Measurements from ENCODE around the gene COL4A1.

COL4A1 gene

DNA sequence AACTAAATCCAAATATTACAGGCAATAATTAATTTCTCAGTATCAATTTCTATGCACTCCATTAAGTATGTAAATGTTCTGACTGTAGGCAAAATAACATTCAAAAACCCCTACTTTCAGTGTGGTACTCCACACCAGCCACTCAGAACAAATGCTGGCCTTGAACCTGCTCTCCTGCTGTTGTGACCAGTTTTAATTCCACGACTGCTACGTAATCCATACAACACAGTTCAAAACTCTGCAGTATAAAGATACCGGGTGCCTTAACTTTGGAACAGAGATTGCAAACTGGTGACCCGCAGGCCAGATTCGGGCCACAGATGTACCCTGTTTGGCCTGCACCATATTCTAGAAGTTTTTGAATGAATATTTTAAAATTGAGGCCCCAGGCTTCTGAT is 30.4 kb downstream of the COL4A1 start:
- no peak for DNase-seq (ENCODE audit: low read depth, low spot score)

GRCh38 chr13:110275931-110276552 is 30.9 kb downstream of the COL4A1 start:
- no peak for DNase-seq (ENCODE audit: low read depth, low spot score)

GRCh38 chr13:110274687-110275086 is 32.3 kb downstream of the COL4A1 start:
- no peak for DNase-seq (ENCODE audit: low read depth, low spot score)

DNA sequence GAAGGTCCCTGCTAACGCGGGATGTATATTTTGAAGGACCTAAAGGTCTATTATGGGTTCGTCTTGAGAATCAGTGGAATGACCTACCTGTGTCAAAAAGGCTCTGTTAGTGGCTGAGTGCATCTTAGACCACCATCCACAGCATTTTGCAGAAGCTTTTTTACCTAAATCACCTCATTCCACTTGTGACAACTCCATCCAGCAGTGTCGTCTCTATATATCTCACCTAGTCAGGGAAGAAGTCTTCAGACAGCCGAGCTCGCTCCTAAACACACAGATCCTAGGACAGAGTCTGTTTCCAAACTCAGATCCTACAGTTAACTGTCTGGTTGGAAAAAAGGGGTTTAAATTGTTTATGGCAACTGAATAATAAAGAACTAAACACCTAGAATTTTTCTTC is 33.7 kb downstream of the COL4A1 start:
- no peak for DNase-seq (ENCODE audit: low read depth, low spot score)

DNA sequence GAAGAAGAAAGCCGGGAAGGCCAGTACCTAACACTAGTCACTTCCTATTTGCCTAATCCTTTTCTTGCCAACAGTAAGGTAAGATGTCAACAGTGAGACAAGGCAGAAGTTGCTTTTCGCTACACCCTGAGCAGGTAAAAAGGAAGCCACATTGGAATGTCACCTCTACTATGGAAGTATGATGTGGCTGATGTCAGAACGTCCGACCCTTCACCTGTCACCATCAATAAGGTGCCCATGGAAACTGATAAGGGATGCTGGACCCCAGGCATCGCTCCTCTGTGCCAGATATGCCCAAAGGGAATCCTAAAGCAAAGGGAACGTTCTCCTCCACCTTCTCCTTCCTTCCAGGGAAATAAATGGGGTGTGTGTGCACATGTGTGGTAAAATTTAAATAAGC is 34.3 kb downstream of the COL4A1 start:
- DNase-seq (ENCODE audit: low read depth, low spot score): no peak

DNA sequence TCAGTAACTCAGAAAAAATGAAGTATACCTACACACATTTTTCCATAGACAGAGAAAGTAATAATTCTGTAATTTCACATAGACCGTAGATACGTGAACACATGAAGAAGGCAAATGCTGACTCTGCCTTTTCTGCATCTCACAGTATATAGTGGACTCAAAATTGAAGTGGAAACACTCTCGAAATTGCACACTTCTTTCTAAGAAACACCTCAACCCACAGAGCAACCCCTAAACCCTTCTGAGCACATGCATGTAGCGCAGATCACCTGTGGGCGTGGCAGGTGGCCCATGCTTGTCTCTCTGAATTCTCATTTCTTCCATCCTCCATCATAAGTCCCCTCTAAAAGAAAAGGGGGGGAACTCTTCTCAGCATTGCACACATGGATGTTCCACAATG is 34.7 kb downstream of the COL4A1 start:
- DNase-seq (ENCODE audit: low read depth, low spot score): no peak

DNA sequence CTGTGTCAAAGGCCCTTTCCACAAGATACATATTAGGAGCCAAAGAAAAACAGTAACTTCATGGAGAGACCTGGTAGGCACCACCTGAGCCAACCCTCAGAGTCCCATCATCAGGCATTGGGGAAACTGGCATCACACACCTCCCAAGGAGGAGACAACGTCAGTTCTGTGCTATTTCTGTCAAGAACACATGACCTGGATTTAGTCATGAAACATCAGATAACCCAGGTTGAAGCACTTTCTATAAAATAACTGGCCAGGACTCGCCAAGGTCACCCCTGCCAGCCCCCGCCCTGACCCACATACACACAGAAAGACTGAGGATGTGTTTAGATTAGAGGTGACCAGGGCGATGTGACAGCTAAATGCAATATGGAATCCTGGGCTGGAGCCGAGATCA is 35.6 kb downstream of the COL4A1 start:
- no peak for DNase-seq (ENCODE audit: low read depth, low spot score)

GRCh38 chr13:110270507-110270906 is 36.5 kb downstream of the COL4A1 start:
- DNase-seq (ENCODE audit: low read depth, low spot score): no peak

DNA sequence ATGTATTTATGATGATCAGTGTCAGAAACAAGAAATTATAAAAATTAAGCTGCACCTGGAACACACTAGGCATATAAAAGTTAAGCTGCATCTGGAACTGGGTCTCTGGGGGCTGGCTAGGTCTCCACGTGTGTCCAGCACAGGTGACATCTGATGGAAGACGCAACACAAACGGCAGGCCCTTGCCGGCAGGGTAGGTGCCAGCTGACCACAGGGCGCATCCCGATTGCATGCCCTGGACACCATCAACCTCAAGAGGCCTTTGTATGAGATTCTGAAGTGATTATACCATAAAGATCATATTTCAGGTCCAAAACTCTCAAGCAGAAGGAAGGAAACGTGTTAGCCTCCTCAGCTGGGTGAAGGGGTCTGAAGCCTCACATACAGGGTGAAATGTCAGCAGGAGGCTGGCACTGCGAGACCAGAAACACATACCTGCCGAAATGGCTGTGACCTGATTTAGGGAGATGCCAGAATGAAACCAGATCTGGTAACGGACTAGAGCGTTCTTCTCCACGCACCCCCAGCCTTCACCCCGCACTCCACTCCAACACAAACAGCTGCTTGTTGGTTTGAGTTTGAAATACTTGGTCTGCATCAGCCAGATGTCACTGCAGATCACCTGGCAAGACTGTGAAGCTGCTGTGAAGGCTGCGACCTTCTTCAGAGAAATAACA is 37.3 kb downstream of the COL4A1 start:
- no peak for DNase-seq (ENCODE audit: low read depth, low spot score)

DNA sequence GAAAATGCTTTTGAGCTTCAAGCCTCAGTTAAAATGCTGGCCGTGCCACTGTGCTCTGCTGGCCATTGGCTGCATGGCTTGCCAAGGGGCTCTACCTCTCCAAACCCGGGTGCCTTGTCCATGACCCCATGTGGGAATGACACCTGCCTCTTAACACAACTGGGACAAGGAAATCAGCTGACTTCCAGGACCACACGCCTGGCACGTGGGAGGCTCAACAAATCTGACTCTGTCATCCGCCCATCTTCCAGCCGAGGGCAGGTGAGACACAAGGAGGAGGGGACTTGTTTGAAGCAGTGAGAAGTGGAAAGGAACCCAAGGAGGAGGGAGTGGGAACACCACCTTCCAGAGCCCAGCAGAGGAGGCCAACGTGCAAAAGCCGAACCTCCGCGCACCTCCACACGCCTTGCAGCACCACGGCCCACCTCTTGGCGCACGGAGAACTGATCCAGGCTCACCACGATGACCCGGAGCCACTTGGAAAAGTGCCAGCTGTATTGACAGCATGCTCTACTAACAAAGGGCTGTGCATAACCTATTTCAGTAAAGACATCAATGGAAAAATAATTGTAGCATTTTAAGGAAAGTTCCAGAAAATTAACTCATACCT is 38.3 kb downstream of the COL4A1 start:
- DNase-seq (ENCODE audit: low read depth, low spot score): no peak

DNA sequence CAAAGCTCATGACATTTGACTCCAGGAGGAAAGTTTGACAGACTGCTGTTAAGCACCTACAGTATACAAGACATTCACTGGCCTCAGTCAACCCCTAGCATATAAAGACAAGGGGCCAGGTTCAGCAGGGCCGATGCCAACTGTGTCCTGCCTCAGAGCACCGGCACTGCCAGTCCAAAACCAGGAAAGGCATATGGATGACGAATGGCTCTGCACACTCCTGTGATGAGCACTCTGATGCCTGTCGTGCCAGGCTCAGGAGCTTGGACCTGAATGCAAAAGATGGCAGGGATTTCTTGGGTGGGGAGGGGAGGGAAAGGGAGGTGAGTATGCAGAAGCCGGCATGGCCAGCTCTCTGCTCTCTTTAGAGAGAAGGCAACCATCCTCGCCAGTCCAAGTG is 38.9 kb downstream of the COL4A1 start:
- no peak for DNase-seq (ENCODE audit: low read depth, low spot score)

DNA sequence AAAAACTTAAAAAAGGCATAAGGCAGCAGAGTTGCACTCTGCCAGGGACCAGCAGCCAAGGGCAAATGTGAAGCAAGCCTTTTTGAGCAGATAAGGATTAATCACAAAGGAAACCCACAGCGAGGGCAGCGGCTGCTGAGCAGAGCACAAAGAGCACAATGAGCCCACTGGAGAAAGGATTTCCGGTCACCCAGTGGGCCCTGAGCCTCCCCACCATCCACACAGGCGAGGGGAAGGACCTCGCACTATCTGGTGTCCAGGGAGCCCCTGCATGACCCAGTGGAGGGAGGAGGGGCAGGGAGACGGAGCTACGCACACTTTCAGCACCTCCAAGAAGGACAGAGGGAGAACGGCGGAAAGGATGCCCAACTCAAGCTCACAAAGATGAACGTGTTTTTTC is 40.0 kb downstream of the COL4A1 start:
- no peak for DNase-seq (ENCODE audit: low read depth, low spot score)

DNA sequence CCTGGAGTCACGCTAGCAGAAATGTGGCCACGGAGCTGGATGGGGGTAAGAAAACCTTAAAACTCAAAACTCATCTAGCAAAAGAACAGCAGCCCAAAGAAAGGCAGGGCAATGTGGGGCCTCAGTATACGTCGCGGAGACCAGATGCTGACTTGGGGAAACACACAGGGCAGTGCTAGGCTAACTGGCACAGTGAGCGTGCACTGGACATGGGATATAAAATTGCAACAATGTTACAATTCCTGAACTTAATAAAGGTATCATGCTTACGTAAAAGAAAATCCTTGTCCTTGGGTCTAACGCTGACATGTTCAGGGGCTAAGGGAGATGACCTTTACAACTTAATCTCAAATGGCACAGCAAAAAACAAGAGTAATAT is 40.5 kb downstream of the COL4A1 start:
- DNase-seq (ENCODE audit: low read depth, low spot score): no peak

- DNase-seq (ENCODE audit: low read depth, low spot score): no peak
Measured at GRCh38 chr13:110265682-110266430, 41.1 kb downstream of the COL4A1 start.

DNA sequence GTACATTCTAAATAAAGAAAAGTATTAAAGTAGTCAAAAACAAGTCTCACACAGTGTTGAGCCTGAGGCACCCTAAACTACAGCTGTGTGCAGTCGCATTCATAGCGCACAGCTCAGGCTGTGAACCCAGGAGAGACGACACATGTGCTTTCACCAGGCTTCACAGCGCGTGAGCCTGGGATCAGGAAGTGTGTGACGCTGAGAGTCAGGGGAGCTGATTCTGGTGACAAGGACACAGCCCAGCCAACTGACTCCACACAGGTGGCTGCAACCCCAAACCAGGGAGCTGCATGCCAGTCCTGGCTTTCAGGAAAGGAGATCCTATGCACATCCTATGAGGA is 41.6 kb downstream of the COL4A1 start:
- no peak for DNase-seq (ENCODE audit: low read depth, low spot score)

GRCh38 chr13:110264685-110265275 is 42.2 kb downstream of the COL4A1 start:
- no peak for DNase-seq (ENCODE audit: low read depth, low spot score)

DNA sequence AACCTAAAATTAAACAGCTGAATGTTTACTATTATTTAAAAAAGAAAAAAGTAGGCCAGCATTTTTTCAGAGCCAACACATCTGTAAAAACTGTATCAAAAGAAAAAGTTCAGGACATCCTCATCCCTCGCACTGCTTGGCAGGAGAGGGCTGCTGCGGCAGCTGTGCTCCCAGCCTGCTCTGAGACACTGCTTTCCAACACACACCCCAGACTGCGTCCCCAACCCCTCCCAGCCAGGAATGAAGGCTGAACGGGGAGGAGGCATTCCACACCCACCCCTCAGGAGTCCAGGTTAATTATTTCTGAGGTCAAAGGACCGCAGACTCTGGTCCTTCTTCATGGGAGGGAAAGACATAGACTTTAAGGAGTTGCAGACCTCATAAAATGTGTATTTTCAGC is 43.1 kb downstream of the COL4A1 start:
- no peak for DNase-seq (ENCODE audit: low read depth, low spot score)

DNA sequence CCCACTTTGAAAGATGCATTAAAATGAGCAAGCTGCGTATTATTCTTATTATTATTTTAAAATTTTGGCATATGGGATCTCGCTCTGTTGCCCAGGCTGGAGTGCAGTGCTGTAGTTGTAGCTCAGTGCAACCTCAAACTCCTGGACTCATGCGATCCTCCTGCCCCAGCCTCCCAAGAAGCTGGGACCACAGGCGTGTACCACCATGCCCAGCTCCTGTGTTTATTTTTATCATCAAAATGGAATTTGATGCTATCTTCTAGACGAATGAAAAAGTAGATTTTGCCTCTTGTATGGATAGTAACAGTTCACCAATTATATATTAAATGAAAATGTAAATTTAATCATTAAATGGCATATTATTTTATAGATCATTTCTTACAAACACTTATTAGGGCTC is 43.6 kb downstream of the COL4A1 start:
- no peak for DNase-seq (ENCODE audit: low read depth, low spot score)

- DNase-seq (ENCODE audit: low read depth, low spot score): no peak
Measured at GRCh38 chr13:110262508-110263291, 44.3 kb downstream of the COL4A1 start.

DNA sequence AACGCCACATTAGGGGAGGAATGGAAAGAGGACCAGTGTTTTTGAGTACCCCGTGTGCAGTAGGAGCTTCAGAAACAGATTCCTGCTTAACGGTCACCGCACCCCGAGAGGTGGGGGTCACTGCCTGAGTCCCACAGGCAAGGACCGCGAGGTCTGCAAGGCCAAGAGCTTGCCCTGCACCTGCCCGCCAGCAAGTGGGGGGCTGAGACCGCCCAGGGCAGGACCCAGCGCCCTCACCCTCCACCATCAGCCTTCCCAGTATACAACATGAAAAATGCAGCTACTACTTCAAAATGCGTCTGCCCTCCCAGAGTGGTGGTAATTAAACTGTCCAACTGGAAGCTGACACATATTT is 44.9 kb downstream of the COL4A1 start:
- no peak for DNase-seq (ENCODE audit: low read depth, low spot score)

GRCh38 chr13:110261166-110262081 is 45.5 kb downstream of the COL4A1 start:
- no peak for DNase-seq (ENCODE audit: low read depth, low spot score)

All from brain pericyte (primary cell).